SK-N-MC (cell line): ENCODE results near the gene CMTM5.

Experiments used
- DNase-seq: peaks from one replicate; pipeline ENCODE4 v3.0.0-alpha.2; 2011; ENCODE audit warnings: low read depth, low spot score
- H3K27ac ChIP-seq: fragments of 200-600 bp; sonication (generic); 2 replicates; pipeline ENCODE4 v1.5.1; 2016; ENCODE audit warnings: mixed run types
- H3K36me3 ChIP-seq: fragments of 200-600 bp; sonication (generic); 2 replicates; pipeline ENCODE4 v1.6.1; 2017; ENCODE audit warnings: antibody characterized with exemption, low read length, mixed read lengths; ENCODE audit not compliant: insufficient read depth
- H3K4me3 ChIP-seq: fragments of 200-600 bp; sonication (generic); 2 replicates; pipeline ENCODE4 v1.5.1; 2016
- H3K9ac ChIP-seq: fragments of 200-600 bp; sonication (generic); 2 replicates; pipeline ENCODE4 v1.8.0; 2017; ENCODE audit warnings: mixed run types, mixed read lengths; ENCODE audit not compliant: insufficient read length
- H3K9me3 ChIP-seq: fragments of 200-600 bp; sonication (generic); 2 replicates; pipeline ENCODE4 v1.6.1; 2017; ENCODE audit warnings: low read depth, mild to moderate bottlenecking, antibody characterized with exemption, low read length, moderate library complexity, mixed read lengths
- EZH2 ChIP-seq: fragments of 200-600 bp; sonication (generic); IDR thresholded peaks from one replicate; pipeline ENCODE4 v1.6.1; 2017; ENCODE audit warnings: antibody characterized with exemption
- FOXP2 ChIP-seq: optimal IDR thresholded peaks from 2 replicates; pipeline ENCODE3; 2011; ENCODE audit warnings: mild to moderate bottlenecking, moderate library complexity; ENCODE audit not compliant: insufficient read depth; ENCODE audit errors: extremely low read length, control extremely low read depth
- POLR2AphosphoS5 ChIP-seq: IDR thresholded peaks from 2 replicates; pipeline ENCODE4 v1.6.1; 2012; ENCODE audit warnings: mild to moderate bottlenecking, low read depth, low read length, borderline replicate concordance

CMTM5 gene

GRCh38 chr14:23361320-23361719 is 15.5 kb upstream of the CMTM5 start:
- DNase-seq, result no peak
- H3K9me3 ChIP-seq, result no peaks in the 10 kb centered on the region
- no peak overlapping the region; the same call in 1 of the 2 replicates for H3K27ac ChIP-seq
- no peak overlapping the region for H3K4me3 ChIP-seq
- TF ChIP-seq POLR2AphosphoS5, result no peak
- H3K9ac ChIP-seq, result no peak overlapping the region
- H3K36me3 ChIP-seq, result peaks cover 49% of the 10 kb centered on the region

DNA sequence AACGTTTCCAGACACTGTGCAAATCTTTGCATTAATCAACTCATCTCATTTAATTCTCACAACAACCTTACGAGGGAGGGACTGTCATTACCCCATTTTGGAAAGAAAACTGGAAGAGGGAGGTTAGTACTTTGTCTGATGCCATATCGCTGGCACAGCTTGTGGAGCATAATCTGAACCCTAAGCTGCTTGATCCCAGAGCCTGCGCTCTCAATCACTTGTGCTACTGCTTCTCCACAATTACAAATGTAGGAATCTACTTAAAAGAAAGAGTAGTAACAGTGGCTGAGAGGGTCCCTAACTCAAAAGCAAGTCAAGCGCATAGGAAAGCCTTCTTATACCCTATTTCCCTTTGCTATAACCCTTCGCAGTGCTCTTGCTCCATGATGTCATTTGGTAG is 15.1 kb upstream of the CMTM5 start:
- H3K9ac ChIP-seq, result no peak overlapping the region
- no peak overlapping the region for H3K4me3 ChIP-seq
- peaks cover 49% of the 10 kb centered on the region for H3K36me3 ChIP-seq
- DNase-seq, result no peak
- H3K27ac ChIP-seq, result peak overlapping the region; percentile 46; the same call in 1 of the 2 replicates
- TF ChIP-seq EZH2 (no peak), POLR2AphosphoS5 (no peak), FOXP2 (no peak)
- no peaks in the 10 kb centered on the region for H3K9me3 ChIP-seq

- Histone ChIP-seq H3K27ac (peak overlapping the region; percentile 46; the same call in 1 of the 2 replicates), H3K9me3 (no peaks in the 10 kb centered on the region), H3K4me3 (no peak overlapping the region), H3K9ac (no peak overlapping the region), H3K36me3 (peaks cover 49% of the 10 kb centered on the region)
- DNase-seq, result no peak
- TF ChIP-seq POLR2AphosphoS5, result no peak
- no peak for TF ChIP-seq EZH2
- no peak for TF ChIP-seq FOXP2
Observed at GRCh38 chr14:23362200-23362599, 14.6 kb upstream of the CMTM5 start.

DNA sequence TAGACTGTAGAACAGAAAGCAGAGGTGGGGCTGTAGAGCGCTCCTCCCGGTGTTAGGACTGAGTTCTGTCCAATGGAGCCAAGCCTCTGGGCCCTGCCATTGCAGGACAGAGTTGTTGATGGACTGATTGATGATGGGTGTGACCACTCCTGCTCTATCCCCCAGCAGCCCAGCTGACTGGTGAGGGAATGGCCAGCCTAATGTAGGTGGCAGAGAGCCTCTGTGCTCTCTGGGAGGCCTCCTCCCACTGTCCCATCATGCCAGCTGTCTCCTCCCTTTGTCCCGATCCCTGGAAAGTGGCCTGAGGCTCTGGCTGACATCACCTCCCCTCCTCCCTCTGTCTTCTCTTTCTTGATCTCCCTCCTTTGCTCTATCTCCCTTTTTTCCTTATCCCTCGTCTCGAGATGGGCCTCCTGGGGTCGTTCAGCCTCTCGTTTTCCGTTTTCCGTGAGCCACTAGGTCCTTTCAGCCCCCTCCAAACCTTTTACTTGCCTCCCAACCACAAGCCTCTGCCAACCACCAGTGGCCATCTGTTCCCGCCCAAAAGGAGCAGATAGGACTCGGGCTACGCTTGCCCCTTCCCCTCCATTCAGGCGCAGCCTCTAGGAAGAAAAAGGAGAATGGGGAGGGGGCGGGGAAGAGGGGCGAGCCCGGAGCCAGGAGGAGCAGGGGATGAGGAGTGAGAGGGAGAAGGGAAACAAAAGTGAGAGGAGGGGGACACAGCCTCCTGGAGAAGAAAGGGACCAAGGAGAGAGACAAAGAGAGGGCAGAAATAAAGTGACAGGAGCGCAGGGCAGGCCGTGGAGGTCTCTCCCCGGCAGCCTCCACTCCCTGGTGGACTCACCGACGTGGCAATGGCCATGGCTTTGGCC is 12.4 kb upstream of the CMTM5 start:
- Histone ChIP-seq H3K4me3 (peak overlapping the region; percentile 89), H3K9ac (peak overlapping the region; percentile 97)

GRCh38 chr14:23365036-23365731 is 11.7 kb upstream of the CMTM5 start, which contains the start of gene EFS:
EFS (minus strand) TSS chr14:23365172; CDS start chr14:23365025, 147 bp downstream.
- DNase-seq, result no peak
- H3K9me3 ChIP-seq, result no peaks in the 10 kb centered on the region
- peak within 1 kb of the TSS; percentile 91 for H3K27ac ChIP-seq
- TF ChIP-seq POLR2AphosphoS5 (peak; percentile 19; the same call in 1 of the 2 replicates), FOXP2 (no peak), EZH2 (no peak)
- H3K36me3 ChIP-seq, result peaks cover 29% of the 10 kb centered on the region
- peak within 1 kb of the TSS; percentile 89 for H3K4me3 ChIP-seq
- H3K9ac ChIP-seq, result peak within 1 kb of the TSS; percentile 97

More for the DNA sequence above, 12.4 kb upstream of the CMTM5 start:
- H3K9me3 ChIP-seq, result no peaks in the 10 kb centered on the region
- peak overlapping the region; percentile 91 for H3K27ac ChIP-seq
- no peak for TF ChIP-seq EZH2
- TF ChIP-seq POLR2AphosphoS5, result peak; percentile 11; the same call in 1 of the 2 replicates
- peaks cover 36% of the 10 kb centered on the region for H3K36me3 ChIP-seq
- no peak for DNase-seq

- H3K9ac ChIP-seq, result peak overlapping the region; percentile 97
Observed at GRCh38 chr14:23365732-23366425, 11.0 kb upstream of the CMTM5 start.

GRCh38 chr14:23366426-23366921 is 10.4 kb upstream of the CMTM5 start:
- Histone ChIP-seq H3K36me3 (peaks cover 17% of the 10 kb centered on the region), H3K9me3 (no peaks in the 10 kb centered on the region), H3K27ac (peak overlapping the region; percentile 91), H3K9ac (peak overlapping the region; percentile 97), H3K4me3 (peak overlapping the region; percentile 89)
- peak; percentile 26 for DNase-seq
- no peak for TF ChIP-seq POLR2AphosphoS5
- TF ChIP-seq EZH2, result no peak
- no peak for TF ChIP-seq FOXP2

More at GRCh38 chr14:23365732-23366425, 11.0 kb upstream of the CMTM5 start:
- Histone ChIP-seq H3K27ac (peak overlapping the region; percentile 91), H3K9me3 (no peaks in the 10 kb centered on the region), H3K36me3 (peaks cover 23% of the 10 kb centered on the region), H3K4me3 (peak overlapping the region; percentile 89)
- no peak for TF ChIP-seq FOXP2
- TF ChIP-seq POLR2AphosphoS5, result peak; percentile 99
- no peak for TF ChIP-seq EZH2
- peak; percentile 26 for DNase-seq
